Glomerular visceral epithelial cell (primary cell): Measurements from ENCODE around the gene SMPD2.

Experiments used
- DNase-seq: peaks from one replicate; pipeline ENCODE4 v3.0.0-alpha.2; 2016; ENCODE audit errors: extremely low spot score

The SMPD2 gene

DNA sequence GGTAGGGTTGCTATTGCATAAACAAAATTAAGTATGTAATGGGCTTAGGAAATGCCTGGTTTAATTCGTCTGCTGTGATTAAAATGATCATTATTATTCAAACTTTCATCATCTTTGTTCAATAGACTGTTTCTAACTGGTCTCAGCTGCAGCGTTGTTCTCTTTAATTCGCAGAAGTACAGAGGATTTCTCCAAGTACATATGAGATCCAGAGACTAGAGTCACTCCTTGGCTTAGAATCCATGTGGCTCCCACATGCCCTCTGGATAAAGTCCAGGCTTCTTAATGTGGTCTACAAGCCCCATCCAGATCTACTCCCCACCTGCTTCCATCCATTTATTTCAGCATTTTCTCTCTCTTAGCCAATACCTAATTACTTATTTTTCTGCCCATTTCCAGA is 43.6 kb downstream of the SMPD2 start:
- DNase-seq, result no peak

DNA sequence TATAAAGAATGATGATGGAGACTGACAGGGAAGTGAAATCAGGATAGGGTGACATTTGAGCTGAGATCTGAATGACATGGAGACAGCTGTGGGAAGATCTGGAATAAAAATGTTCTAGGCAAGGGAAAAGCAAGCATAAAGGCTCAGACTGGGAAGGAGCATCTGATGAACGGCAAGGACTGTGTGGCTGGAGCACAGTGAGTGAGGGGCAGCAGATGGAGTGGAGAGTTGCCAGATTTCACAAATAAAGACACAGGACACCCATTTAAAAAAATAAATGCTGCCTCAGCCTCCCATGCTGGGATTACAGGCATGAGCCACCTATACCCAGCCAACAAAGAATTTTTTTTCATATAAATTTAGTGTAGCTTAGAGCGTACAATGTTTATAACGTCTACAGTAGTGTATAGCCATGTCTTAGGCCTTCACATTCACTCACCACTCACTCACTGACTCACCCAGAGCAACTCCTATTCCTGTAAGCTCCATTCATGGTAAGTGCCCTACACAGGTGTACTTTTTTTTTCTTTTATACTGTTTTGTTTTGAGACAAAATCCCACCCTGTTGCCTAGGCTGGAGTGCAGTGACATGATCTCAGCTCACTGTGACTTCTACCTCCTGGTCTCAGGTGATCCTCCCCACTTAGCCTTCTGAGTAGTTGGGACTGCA is 44.9 kb downstream of the SMPD2 start:
- DNase-seq, result no peak

DNA sequence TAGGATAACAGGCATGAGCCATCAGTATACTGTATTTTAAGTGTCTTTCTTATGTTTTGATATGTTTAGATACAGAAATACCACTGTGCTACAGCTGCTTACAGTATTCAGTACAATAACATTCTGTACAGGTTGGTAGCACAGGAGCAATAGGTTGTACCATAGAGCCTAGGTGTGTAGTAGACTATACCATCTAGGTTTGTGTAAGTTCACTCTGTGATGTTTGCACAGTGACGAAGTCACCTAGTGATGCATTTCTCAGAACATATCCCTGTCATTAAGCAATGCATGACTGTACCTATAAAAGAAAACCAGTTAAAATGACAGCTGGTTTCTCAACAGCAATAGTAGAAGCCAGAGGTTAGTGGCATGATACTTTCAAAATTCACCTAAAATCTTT is 45.5 kb downstream of the SMPD2 start:
- DNase-seq, result no peak

DNA sequence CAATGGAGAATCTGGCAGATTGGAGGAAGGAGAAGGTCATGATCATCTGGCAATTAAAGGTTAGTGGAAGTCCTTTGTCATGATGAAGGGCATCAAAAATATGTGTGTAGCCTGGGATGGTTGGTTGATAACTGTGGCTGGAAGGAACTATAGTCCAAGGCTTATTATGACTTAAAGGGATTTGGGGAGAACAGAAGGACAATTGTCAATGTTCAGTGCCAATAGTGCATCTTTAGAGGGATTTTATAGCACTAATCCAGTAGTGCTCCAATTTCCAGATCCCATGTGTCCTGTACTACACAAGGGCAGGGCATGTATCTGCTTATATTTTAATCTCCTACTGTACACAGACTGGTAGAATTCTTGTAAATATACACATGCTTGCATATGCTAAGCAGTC is 47.5 kb downstream of the SMPD2 start:
- no peak for DNase-seq

DNA sequence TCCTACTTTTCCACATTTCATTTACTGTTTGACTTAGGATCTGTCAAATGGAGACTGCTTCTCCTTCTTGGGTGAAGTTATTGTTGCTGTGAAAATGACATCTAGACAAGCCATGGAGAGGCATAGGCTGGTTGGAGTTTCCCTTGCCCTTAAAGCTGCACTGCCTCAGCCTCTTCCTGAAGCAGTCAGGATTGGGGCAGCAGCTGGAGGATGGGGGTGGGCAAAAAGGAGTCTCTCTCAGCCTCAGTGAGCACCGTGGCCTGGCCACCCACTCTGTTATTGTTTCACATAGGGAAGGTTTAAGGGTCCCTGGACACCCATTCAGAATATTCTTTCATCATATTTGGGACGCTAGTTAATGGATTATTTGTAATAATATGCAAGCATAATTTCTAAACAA is 50.2 kb downstream of the SMPD2 start:
- DNase-seq, result no peak

DNA sequence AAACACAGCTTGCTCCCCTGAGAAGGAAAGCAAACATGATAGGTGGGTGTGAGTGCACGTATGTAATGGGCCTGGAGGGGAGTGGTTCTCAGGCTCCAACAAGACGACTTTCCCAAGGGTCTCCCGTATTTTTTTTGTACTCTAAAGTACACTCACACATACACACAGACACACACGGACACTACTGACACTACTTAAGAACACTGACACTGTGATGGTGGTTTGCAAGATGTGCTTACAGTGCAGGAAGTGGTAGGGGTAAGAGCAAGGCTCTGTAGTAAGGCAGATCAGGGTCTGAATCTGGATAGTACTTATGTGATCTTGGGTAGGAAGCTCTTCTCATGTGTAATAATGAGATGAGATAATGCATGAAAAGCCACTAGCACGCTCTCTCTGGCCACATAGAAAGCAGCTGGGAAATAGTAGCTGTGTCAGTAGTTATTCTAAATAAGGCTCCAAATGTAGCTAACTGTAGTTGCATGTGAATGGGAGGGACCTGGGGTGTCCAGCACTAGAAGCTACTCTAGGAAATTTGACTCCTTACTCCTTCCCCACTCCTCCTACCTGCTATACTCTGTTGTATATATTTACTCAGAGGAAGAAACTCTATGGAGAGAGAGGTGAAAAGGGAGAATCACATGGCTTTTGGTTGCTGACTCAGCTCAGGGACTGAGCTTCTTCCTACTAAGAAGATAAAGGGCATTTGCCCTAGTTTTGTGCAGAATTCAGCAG is 50.8 kb downstream of the SMPD2 start:
- no peak for DNase-seq
